IMR-90 (cell line): ENCODE measurements around the gene METTL5. TPM values are rescaled to one million over a fixed set of nuclear protein-coding genes. Genes with fewer than 3 reads are reported as not detected.
"Not testable (repeated sequence)": the region's sequence is repeated elsewhere in the genome, so short reads cannot be mapped to it uniquely, and the experiment has no call there.

Experiments
- ATAC-seq: fragments of 200-7000 bp; cut with Tn5 transposase; 2 replicates; pipeline ENCODE4 v1.9.1; 2020; ENCODE audit warnings: low read depth, mild to moderate bottlenecking, moderate library complexity
- BruUV-seq: library from RNA; stranded (reverse); fragments of 400-500 nt; replicated peaks from 2 replicates; lab custom pipeline; 2021; lab: Mats Ljungman, UMichigan
- CTCF ChIA-PET: fragments of 300-600 bp; formaldehyde crosslinking; extraction: SDS; loops from one replicate; lab custom pipeline; 2021; ENCODE audit warnings: antibody characterized with exemption; lab: Yijun Ruan, JAX
- POLR2A ChIA-PET: fragments of 300-600 bp; sonication (Branson Sonifier 250); formaldehyde crosslinking; loops from one replicate; lab custom pipeline; 2022; ENCODE audit warnings: antibody characterized with exemption; ENCODE audit not compliant: unreplicated experiment; lab: Charles Lee
- DNase-seq: peaks from one replicate; pipeline ENCODE4 v3.0.0; 2013
- H2AFZ ChIP-seq: replicated peaks from 2 replicates; pipeline ENCODE3; 2013; ENCODE audit warnings: low read length, mild to moderate bottlenecking; ENCODE audit not compliant: poor library complexity
- H2AK5ac ChIP-seq: 2 replicates; pipeline ENCODE4 v1.6.1; 2013; ENCODE audit warnings: low read depth, low read length, inconsistent platforms
- H2AK9ac ChIP-seq: replicated peaks from 2 replicates; pipeline ENCODE3; 2013; ENCODE audit warnings: mild to moderate bottlenecking, low read depth, low read length, moderate library complexity; ENCODE audit not compliant: poor library complexity
- H2BK120ac ChIP-seq: 2 replicates; pipeline ENCODE4 v1.6.1; 2013; ENCODE audit warnings: low read depth, low read length, inconsistent platforms
- H2BK15ac ChIP-seq: 3 replicates; pipeline ENCODE4 v1.6.1; 2013; ENCODE audit warnings: low read depth, low read length, inconsistent platforms
- H2BK20ac ChIP-seq: 2 replicates; pipeline ENCODE4 v1.6.1; 2013; ENCODE audit warnings: low read depth, mild to moderate bottlenecking, inconsistent platforms, low read length, moderate library complexity
- H2BK5ac ChIP-seq: 2 replicates; pipeline ENCODE4 v1.6.1; 2013; ENCODE audit warnings: mild to moderate bottlenecking, low read depth, low read length, inconsistent platforms; ENCODE audit not compliant: poor library complexity, severe bottlenecking
- H3K14ac ChIP-seq: replicated peaks from 2 replicates; pipeline ENCODE4 v1.6.1; 2013; ENCODE audit warnings: low read depth, low read length, inconsistent platforms
- H3K18ac ChIP-seq: 2 replicates; pipeline ENCODE4 v1.6.1; 2013; ENCODE audit warnings: low read depth, low read length, control low read depth
- H3K23ac ChIP-seq: 2 replicates; pipeline ENCODE4 v1.6.1; 2013; ENCODE audit warnings: low read depth, low read length, inconsistent platforms
- H3K27ac ChIP-seq: 2 replicates; pipeline ENCODE4 v1.5.1; 2013; ENCODE audit warnings: mild to moderate bottlenecking, control low read depth, low read length; ENCODE audit not compliant: insufficient read depth
- H3K27me3 ChIP-seq: 2 replicates; pipeline ENCODE4 v1.6.1; 2013; ENCODE audit warnings: low read length; ENCODE audit not compliant: control insufficient read depth, insufficient read depth
- H3K36me3 ChIP-seq: 2 replicates; pipeline ENCODE4 v1.6.1; 2013; ENCODE audit warnings: low read length, mixed read lengths; ENCODE audit not compliant: control insufficient read depth, insufficient read depth
- H3K4ac ChIP-seq: 2 replicates; pipeline ENCODE4 v1.6.1; 2013; ENCODE audit warnings: low read depth, low read length, inconsistent platforms
- H3K4me1 ChIP-seq: 2 replicates; pipeline ENCODE4 v1.6.1; 2013; ENCODE audit warnings: low read length, mixed read lengths; ENCODE audit not compliant: control insufficient read depth, insufficient read depth
- H3K4me2 ChIP-seq: 2 replicates; pipeline ENCODE4 v1.6.1; 2013; ENCODE audit warnings: low read depth, mild to moderate bottlenecking, control low read depth, low read length, moderate library complexity
- H3K4me3 ChIP-seq: 2 replicates; pipeline ENCODE4 v1.5.1; 2013; ENCODE audit warnings: low read depth, mild to moderate bottlenecking, control low read depth, low read length, moderate library complexity; ENCODE audit not compliant: insufficient read depth
- H3K56ac ChIP-seq: 2 replicates; pipeline ENCODE4 v1.6.1; 2013; ENCODE audit warnings: low read length, inconsistent platforms; ENCODE audit not compliant: insufficient read depth; ENCODE audit errors: extremely low read depth
- H3K79me1 ChIP-seq, 2 experiments: 2 replicates each; pipeline ENCODE4 v1.6.1; 2013; ENCODE audit warnings: low read length in 2 of 2, inconsistent platforms in 1 of 2, low read depth in 1 of 2
- H3K9ac ChIP-seq: 2 replicates; pipeline ENCODE4 v1.6.1; 2013; ENCODE audit warnings: low read depth, low read length, control low read depth
- H3K9me1 ChIP-seq: 2 replicates; pipeline ENCODE4 v1.6.1; 2013; ENCODE audit warnings: low read length, inconsistent platforms; ENCODE audit not compliant: insufficient read depth
- H3K9me3 ChIP-seq: 2 replicates; pipeline ENCODE4 v1.6.1; 2013; ENCODE audit warnings: low read length; ENCODE audit not compliant: control insufficient read depth, insufficient read depth
- H4K20me1 ChIP-seq: 2 replicates; pipeline ENCODE4 v1.6.1; 2013; ENCODE audit warnings: low read length, inconsistent platforms; ENCODE audit not compliant: insufficient read depth
- H4K5ac ChIP-seq: 2 replicates; pipeline ENCODE4 v1.6.1; 2013; ENCODE audit warnings: mild to moderate bottlenecking, low read depth, low read length, control low read depth
- H4K8ac ChIP-seq, 2 experiments: 2 replicates each; pipeline ENCODE4 v1.6.1; 2013; ENCODE audit warnings: low read depth in 2 of 2, low read length in 2 of 2, control low read depth in 1 of 2, inconsistent platforms in 1 of 2
- H4K91ac ChIP-seq: 2 replicates; pipeline ENCODE4 v1.6.1; 2013; ENCODE audit warnings: low read depth, low read length, inconsistent platforms; ENCODE audit not compliant: insufficient read depth
- BHLHE40 ChIP-seq: fragments of 150-350 bp; IDR thresholded peaks from 2 replicates; pipeline ENCODE4 v1.6.1; 2016; ENCODE audit warnings: mild to moderate bottlenecking, low read depth, low read length
- CEBPB ChIP-seq: IDR thresholded peaks from 2 replicates; pipeline ENCODE4 v1.6.1; 2012; ENCODE audit warnings: low read depth, low read length, improper control_type of control experiment
- FOS ChIP-seq: fragments of 150-350 bp; IDR thresholded peaks from 2 replicates; pipeline ENCODE4 v1.6.1; 2016; ENCODE audit warnings: low read depth, low read length
- MAZ ChIP-seq: IDR thresholded peaks from 2 replicates; pipeline ENCODE4 v1.6.1; 2012; ENCODE audit warnings: low read depth, mild to moderate bottlenecking, low read length, improper control_type of control experiment, moderate library complexity, borderline replicate concordance
- POLR2A ChIP-seq: IDR thresholded peaks from 2 replicates; pipeline ENCODE4 v1.6.1; 2012; ENCODE audit warnings: mild to moderate bottlenecking, low read depth, low read length
- RCOR1 ChIP-seq: IDR thresholded peaks from 2 replicates; pipeline ENCODE4 v1.6.1; 2012; ENCODE audit warnings: mild to moderate bottlenecking, low read length, improper control_type of control experiment; ENCODE audit not compliant: insufficient replicate concordance
- WGBS, 2 experiments: methylation state at CpG; one replicate each; pipeline versions ENCODE4 v1.1.5 to v1.1.7; 2013; ENCODE audit warnings: missing lambda C conversion rate in 2 of 2; ENCODE audit not compliant: insufficient read length in 1 of 2; ENCODE audit errors: extremely low coverage in 2 of 2; 5-methylcytosine and 5-hydroxymethylcytosine counted together
- dilution Hi-C: fragments of 300-500 bp; cut with HindIII; formaldehyde crosslinking; loops from one replicate; pipeline ENCODE4 v1.14.3; 2018; ENCODE audit warnings: low sequenced_read_pairs; ENCODE audit not compliant: unreplicated experiment
- in situ Hi-C: fragments of 300-500 bp; cut with MboI; formaldehyde crosslinking; loops from 3 replicates; pipeline ENCODE4 v1.14.3; 2019; ENCODE audit warnings: low sequenced_read_pairs, inconsistent platforms, mixed read lengths
- intact Hi-C: fragments of 100-400 bp; cut with micrococcal nuclease; formaldehyde crosslinking; loops from 2 replicates; pipeline ENCODE4 v1.10.0; 2022
- polyA plus RNA-seq, 3 experiments: library from polyadenylated mRNA; depleted of rRNA; stranded (reverse); fragments of >200 nt; gene quantifications; 2 replicates each; pipeline ENCODE4 v1.2.3, GENCODE V29; 2012; ENCODE audit warnings: low replicate concordance in 1 of 3
- total RNA-seq: library from RNA; depleted of rRNA; stranded (reverse); fragments of >200 nt; gene quantifications from 2 replicates; pipeline ENCODE4 v1.2.3, GENCODE V29; 2012

METTL5 gene
- total and polyA plus RNA-seq, 2 of the 4 experiments (the other 2 are of a cell fraction) = 38.3 to 49.8 TPM

DNA sequence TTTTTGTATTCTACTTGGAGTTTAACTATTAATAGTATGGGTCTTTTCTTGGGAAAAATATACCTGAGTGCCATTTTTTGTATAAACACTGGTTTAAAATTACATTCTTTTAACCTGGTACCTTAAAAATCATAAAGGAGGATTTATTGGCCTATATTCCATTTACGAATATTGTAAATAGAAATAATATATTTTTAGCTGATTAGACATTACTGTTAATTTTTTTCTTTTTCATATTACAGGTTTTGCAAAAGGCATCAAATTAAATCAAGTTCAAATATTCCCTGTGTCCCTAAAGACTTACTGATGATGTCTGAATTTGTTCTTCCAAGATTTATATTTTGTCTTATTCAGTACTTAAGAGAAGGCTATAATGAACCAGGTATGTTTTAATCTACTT, 47.3 kb upstream of the METTL5 start:
- H2BK120ac ChIP-seq = no peak overlapping the region
- DNase-seq = no peak
- H3K9me3 ChIP-seq = no peaks in the 10 kb centered on the region; the same call in 1 of the 2 replicates
- H3K18ac ChIP-seq = no peak overlapping the region
- no peak overlapping the region for H3K56ac ChIP-seq
- WGBS, 2 experiments = no CpG with 5 or more reads among the region's 1 CpG
- peaks cover 6% of the 10 kb centered on the region; the same call in 1 of the 2 replicates for H4K20me1 ChIP-seq
- no peak overlapping the region for H2BK15ac ChIP-seq
- in situ Hi-C loops (no loop called here), dilution Hi-C loops (no loop called here), intact Hi-C loops (no loop called here)
- H3K4me1 ChIP-seq = peaks cover 2% of the 10 kb centered on the region
- H3K27ac ChIP-seq = no peak overlapping the region
- H2AK5ac ChIP-seq = no peak overlapping the region
- no peak overlapping the region for H2BK20ac ChIP-seq
- H4K8ac ChIP-seq = no peak overlapping the region
- no peaks in the 10 kb centered on the region for H3K9me1 ChIP-seq
- H3K4ac ChIP-seq = no peak overlapping the region
- CTCF ChIA-PET = no interaction called here
- no peak overlapping the region for H3K9ac ChIP-seq
- H3K4me2 ChIP-seq = no peak overlapping the region
- H4K91ac ChIP-seq = no peak overlapping the region
- peaks cover 3% of the 10 kb centered on the region for H3K36me3 ChIP-seq
- H2AFZ ChIP-seq = no peak overlapping the region
- H3K27me3 ChIP-seq = no peaks in the 10 kb centered on the region
- peaks cover 7 to 16% of the 10 kb centered on the region in 2 experiments; a peak in 3 of 4 replicates for H3K79me1 ChIP-seq
- H4K5ac ChIP-seq = no peak overlapping the region
- no peak for ATAC-seq
- no TSS peak for BruUV-seq
- no peak overlapping the region for H3K4me3 ChIP-seq
- no peak overlapping the region for H2AK9ac ChIP-seq
- no peak overlapping the region for H3K14ac ChIP-seq
- no peak for TF ChIP-seq BHLHE40
- no peak for TF ChIP-seq FOS
- no peak for TF ChIP-seq CEBPB
- no peak for TF ChIP-seq MAZ
- no peak for TF ChIP-seq RCOR1
- no peak for TF ChIP-seq POLR2A
- H3K23ac ChIP-seq = no peak overlapping the region
- H2BK5ac ChIP-seq = no peak overlapping the region
- POLR2A ChIA-PET = no interaction called here

DNA sequence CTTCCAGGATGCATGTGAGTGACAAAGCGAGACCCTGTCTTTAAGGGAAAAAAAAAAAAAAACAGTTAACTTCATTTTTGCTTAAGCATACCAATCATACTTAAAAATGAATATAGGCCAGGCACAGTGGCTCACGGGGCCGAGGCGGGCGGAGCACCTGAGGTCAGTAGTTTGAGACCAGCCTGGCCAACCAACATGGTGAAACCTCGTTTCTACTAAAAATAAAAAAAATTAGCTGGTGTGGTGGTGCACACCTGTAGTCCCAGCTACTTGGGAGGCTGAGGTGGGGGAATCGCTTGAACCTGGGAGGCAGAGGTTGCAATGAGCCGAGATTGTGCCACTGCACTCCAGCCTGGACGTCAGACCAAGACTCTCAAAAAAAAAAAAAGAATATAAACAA, 46.7 kb upstream of the METTL5 start:
- H4K8ac ChIP-seq, BruUV-seq, H3K4me3 ChIP-seq, H2BK5ac ChIP-seq, POLR2A ChIA-PET, H4K91ac ChIP-seq, H3K56ac ChIP-seq, H2AFZ ChIP-seq, H3K18ac ChIP-seq, H3K4me1 ChIP-seq, in situ Hi-C loops, H3K27me3 ChIP-seq, H4K20me1 ChIP-seq, H3K14ac ChIP-seq, H3K4me2 ChIP-seq, H2BK15ac ChIP-seq, H3K9ac ChIP-seq, H2AK9ac ChIP-seq, H2BK120ac ChIP-seq, H3K9me3 ChIP-seq, H3K36me3 ChIP-seq, H3K23ac ChIP-seq, dilution Hi-C loops, intact Hi-C loops, DNase-seq, ATAC-seq, H3K27ac ChIP-seq, H2BK20ac ChIP-seq, H3K9me1 ChIP-seq, H2AK5ac ChIP-seq, H3K4ac ChIP-seq, H4K5ac ChIP-seq: not testable (repeated sequence)
- no CpG with 5 or more reads among the region's 9 CpGs for WGBS, 2 experiments
- CTCF ChIA-PET = interaction anchor here (0.6 to 0.7 kb wide), 3 partner anchors 271 to 426 kb away, joined by 3 to 6 read pairs (median 5); no protein-coding TSS in a partner anchor
- peaks cover 9 to 20% of the 10 kb centered on the region in 2 experiments; a peak in 3 of 4 replicates for H3K79me1 ChIP-seq
